Measurements from ENCODE around the gene FEV.

Gene FEV

GRCh38 chr2:219002395-219003266 is 17.6 kb upstream of the FEV start:
- FAIRE-seq (no peak), DNase-seq (ENCODE audit: insufficient read length, low spot score) (peak; percentile 65)
- TF ChIP-seq POLR2A (IDR thresholded peaks at IDR 0.05; ENCODE audit: low read depth, low read length) = no peak

- FAIRE-seq (no peak), DNase-seq (ENCODE audit: insufficient read length, low spot score) (no peak)
- no peak for TF ChIP-seq POLR2A (IDR thresholded peaks at IDR 0.05; ENCODE audit: low read depth, low read length)
Observed at GRCh38 chr2:219001577-219002394, 16.8 kb upstream of the FEV start.

DNA sequence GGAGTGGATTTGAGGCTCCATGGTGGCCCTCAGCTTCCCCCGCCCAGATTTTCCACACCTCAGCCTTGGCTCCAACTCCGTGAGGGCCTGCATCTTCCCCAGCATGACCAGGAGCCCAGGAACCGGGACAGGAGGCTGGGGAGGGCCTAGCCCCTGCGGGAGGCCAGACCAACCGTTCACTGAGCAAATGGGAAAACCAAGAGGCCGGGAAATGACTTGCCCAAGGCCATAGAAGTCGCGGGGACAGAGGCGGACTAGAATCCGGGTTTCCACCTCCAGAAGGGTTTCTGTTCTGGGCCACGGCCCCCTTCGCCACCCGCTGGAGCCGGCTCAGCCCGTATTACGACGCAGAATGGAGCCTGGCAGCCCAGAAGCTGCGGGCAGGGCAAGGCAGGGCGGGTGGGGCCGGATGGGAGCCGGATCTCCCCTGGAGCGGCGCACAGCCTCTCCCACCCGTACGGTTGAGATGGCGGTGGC is 16.2 kb upstream of the FEV start:
- DNase-seq (ENCODE audit: insufficient read length, low spot score) = no peak
- no peak for FAIRE-seq
- no peak for TF ChIP-seq POLR2A (IDR thresholded peaks at IDR 0.05; ENCODE audit: low read depth, low read length)

- FAIRE-seq (no peak), DNase-seq (ENCODE audit: insufficient read length, low spot score) (no peak)
- no peak for TF ChIP-seq POLR2A (IDR thresholded peaks at IDR 0.05; ENCODE audit: low read depth, low read length)
Observed at GRCh38 chr2:219000569-219000960, 15.6 kb upstream of the FEV start.

GRCh38 chr2:218999881-219000568 is 15.0 kb upstream of the FEV start:
- no peak for DNase-seq (ENCODE audit: insufficient read length, low spot score)
- no peak for TF ChIP-seq POLR2A (IDR thresholded peaks at IDR 0.05; ENCODE audit: low read depth, low read length)
- FAIRE-seq = no peak

DNA sequence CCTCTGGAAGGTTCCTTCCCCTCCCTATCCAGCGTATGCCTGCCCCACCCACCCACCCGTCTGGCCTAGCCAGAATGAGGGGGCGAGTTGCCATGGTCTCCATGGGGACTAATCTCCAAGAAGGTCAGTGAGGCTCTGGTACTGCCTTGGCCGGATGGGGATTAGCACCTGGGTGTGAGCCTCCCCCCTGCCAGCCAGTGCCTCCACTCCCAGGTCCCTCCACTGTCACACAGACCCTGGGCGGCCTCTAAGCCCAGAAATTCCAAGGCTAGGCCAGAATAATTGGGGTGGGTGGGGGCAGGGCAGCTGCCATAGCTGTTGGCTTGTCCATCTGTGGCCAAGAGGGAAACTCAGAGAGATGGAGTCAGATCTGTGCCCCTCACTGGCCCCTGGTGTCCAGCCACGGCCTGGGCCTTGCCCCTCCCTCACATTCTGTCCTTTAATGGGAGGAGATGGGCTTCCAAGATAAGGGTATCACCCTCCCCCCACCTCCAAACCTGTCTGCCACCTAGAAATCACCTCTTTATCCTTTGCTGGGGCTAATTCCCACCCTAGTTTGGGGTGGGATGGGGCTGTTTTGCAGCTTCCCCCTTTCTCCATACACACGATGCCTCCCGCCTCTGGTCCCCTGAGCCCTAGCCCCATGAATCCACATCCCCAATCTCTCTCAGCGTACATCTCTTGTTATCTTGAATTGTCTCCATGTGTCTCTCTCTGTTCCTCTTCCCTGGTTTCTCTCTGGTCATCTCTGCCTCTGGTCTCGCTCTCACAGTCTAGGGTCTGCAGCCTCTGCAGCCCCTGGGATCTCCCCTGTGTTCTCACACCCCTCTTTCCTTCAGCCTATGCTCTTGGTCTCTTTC is 14.3 kb upstream of the FEV start:
- FAIRE-seq = no peak
- DNase-seq (ENCODE audit: insufficient read length, low spot score) = no peak

DNA sequence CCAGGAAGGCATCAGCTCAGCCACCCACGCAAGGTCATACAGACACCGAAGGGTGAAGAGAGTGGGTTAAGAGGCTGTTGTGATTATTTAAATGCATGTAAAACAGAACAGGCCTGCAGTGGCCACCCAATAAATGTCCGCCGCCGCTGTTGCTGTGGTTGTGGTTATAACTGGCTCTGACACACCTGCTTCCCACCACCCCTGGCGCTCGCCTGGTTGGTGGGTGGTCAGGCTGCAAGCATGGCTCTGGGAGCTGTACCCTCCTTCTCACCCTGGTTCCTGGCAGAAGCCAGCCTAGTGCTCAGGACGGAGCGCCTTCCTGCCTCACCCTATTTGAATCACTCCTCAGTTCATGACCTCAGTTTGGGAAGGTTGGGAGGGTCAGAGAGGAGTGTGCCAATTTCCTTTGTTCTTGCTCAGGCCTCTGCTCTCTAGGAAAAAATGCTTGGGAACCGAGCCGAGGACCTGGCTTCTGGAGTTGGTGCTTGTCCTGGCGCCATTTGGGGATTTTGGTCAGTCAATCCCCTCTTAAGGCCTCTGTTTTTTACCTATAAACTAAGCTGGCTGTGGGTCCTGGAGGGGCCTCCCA is 13.5 kb upstream of the FEV start:
- FAIRE-seq = no peak
- TF ChIP-seq POLR2A (IDR thresholded peaks at IDR 0.05; ENCODE audit: low read depth, low read length) = no peak
- DNase-seq (ENCODE audit: insufficient read length, low spot score) = no peak

More for the DNA sequence above, 14.3 kb upstream of the FEV start:
- no peak for TF ChIP-seq POLR2A (IDR thresholded peaks at IDR 0.05; ENCODE audit: low read depth, low read length)

DNA sequence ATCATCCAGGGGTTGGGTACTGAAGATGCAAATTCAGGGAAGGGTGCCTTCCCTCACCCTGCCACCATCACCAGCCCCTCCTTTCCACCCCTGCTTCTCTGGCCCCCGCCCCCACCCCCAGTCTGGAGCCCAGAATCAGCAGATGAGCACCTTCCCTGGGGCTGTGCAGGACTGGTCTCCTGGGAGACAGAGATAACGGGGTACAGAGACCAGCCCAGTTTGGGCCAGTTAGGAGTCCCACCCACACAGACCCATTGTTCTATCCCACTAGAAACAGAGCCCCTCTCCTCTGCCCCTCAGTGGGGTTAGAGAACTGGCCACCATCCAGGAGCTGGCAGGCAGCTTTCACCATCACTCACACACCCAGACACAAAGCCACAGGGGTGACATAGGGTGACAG is 12.7 kb upstream of the FEV start:
- FAIRE-seq (no peak), DNase-seq (ENCODE audit: insufficient read length, low spot score) (no peak)
- no peak for TF ChIP-seq POLR2A (IDR thresholded peaks at IDR 0.05; ENCODE audit: low read depth, low read length)

DNA sequence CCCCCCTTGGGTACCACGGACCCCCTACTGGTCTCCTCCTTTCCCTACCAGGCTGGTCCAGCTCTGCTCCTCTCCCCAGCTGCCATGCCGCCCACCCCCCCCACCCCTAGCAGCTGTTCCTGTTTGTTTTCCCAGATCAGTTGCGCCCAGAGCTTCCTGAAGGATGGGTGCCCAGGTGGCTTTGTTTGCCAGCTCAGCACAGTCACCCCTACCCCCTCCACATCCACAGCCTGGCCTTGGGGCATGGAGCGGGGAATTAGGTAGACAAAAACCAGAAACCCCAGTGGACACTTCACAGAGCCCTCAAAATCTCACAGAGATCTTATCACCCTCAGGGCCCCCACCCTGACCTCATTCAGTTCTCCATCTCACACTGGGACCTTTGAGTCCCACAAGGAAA is 12.0 kb upstream of the FEV start:
- TF ChIP-seq POLR2A (IDR thresholded peaks at IDR 0.05; ENCODE audit: low read depth, low read length) = no peak
- no peak for DNase-seq (ENCODE audit: insufficient read length, low spot score)
- no peak for FAIRE-seq

DNA sequence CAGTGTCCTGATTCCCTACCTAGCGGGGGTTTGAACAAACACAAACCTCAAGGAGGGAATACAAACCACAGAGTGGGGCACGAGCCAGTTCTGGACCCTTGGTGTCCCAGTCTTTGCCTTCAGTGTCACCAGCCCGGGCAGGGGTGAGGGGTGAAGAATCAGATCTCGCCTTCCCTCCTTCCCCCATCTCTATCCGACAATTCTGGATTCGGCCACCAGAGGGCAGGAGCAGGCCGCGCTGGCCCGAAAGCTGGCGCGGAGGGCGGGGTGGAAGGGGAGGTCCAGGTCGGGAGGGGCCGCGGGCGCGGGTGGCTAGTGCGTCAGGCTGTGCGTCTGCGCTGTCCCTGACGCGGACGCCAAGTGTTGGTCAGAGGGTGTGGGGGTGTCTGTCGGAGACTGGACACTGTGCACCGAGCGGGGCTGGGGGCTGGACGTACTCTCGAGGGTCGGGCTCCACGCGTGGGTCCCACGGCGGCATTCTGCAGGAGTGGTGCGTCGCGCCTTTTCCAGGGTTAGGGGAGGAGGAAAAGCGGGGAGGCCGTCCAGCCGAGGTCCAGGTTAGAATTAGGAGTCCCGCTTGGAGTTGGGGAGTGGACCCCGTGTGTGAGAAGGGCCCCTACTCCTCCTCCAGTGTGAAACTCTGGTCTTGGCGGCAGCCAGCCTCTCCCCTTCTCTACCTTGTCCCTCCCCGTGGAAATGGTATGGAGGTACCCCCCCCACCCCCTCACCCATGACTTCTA is 11.2 kb upstream of the FEV start:
- no peak for FAIRE-seq

GRCh38 chr2:218995561-218995960 is 10.6 kb upstream of the FEV start:
- no peak for FAIRE-seq
- no peak for TF ChIP-seq POLR2A (IDR thresholded peaks at IDR 0.05; ENCODE audit: low read depth, low read length)
- DNase-seq (ENCODE audit: insufficient read length, low spot score) = no peak

More for the DNA sequence above, 11.2 kb upstream of the FEV start:
- TF ChIP-seq POLR2A (IDR thresholded peaks at IDR 0.05; ENCODE audit: low read depth, low read length) = peak; percentile 53; the same call in 1 of the 2 replicates
- DNase-seq (ENCODE audit: insufficient read length, low spot score) = peak; percentile 98

Measured in H54 (cell line).